ENCODE measurements around the gene RAD51B. TPM values are rescaled to one million over a fixed set of nuclear protein-coding genes. Genes with fewer than 3 reads are reported as not detected.
"Not testable (repeated sequence)": the region's sequence is repeated elsewhere in the genome, so short reads cannot be mapped to it uniquely, and the experiment has no call there.

The RAD51B gene
- total RNA-seq, 5 donors from 2014 or later (not counting 1 experiment from before 2014, with no cell fraction given) = 25.4 to 47.9 (median 30.0) TPM

GRCh38 chr14:68176687-68177086, 357.1 kb downstream of the RAD51B start:
- Mint-ChIP-seq H3K4me3 (no peak overlapping the region), H3K27me3 (no peaks in the 10 kb centered on the region), H3K4me1 (peaks cover 6 to 10% (median 10%) of the 10 kb centered on the region in 3 donors), H3K9me3 (peaks cover 0 to 3% (median 0%) of the 10 kb centered on the region in 3 donors), H3K27ac (no peak overlapping the region), H3K36me3 (peaks cover 12% of the 10 kb centered on the region)
- H3K4me1 ChIP-seq (ENCODE audit: control insufficient read depth in 1 of 2, extremely low read depth in 1 of 2, insufficient read depth in 2 of 2, low read length in 2 of 2) = peaks cover 0 to 3% of the 10 kb centered on the region in 2 experiments
- CTCF ChIA-PET = no interaction called here
- H3K9me3 ChIP-seq = no peaks in the 10 kb centered on the region
- POLR2A ChIA-PET = no interaction called here
- H3K27me3 ChIP-seq (replicated peaks in 1 of 2; ENCODE audit: control insufficient read depth in 2 of 2, extremely low read depth in 1 of 2, insufficient read depth in 2 of 2, low read length in 1 of 2) = no peaks in the 10 kb centered on the region
- WGBS (ENCODE audit: insufficient coverage) = no CpG with 5 or more reads among the region's 1 CpG
- DNase-seq (no peak), ATAC-seq (replicated peaks in 1 of 4) (no peak)
- no peaks in the 10 kb centered on the region for H3K36me3 ChIP-seq (ENCODE audit: control insufficient read depth in 2 of 2, extremely low read depth in 1 of 2, insufficient read depth in 1 of 2, low read length in 1 of 2)
- H3K4me3 ChIP-seq (ENCODE audit: control insufficient read depth in 1 of 2, extremely low read depth in 1 of 2, low read length in 1 of 2) = no peak overlapping the region
- no peak overlapping the region for H3K27ac ChIP-seq (ENCODE audit: low read length)

GRCh38 chr14:68177728-68178127, 358.1 kb downstream of the RAD51B start:
- ChIA-PET POLR2A (no interaction called here), CTCF (no interaction called here)
- H3K36me3 ChIP-seq (ENCODE audit: control insufficient read depth in 2 of 2, extremely low read depth in 1 of 2, insufficient read depth in 1 of 2, low read length in 1 of 2) = no peaks in the 10 kb centered on the region
- peaks cover 0 to 3% (median 0%) of the 10 kb centered on the region in 3 donors for H3K9me3 Mint-ChIP-seq
- H3K27ac Mint-ChIP-seq = no peak overlapping the region
- H3K4me1 Mint-ChIP-seq = peaks cover 15 to 20% (median 20%) of the 10 kb centered on the region in 3 donors
- WGBS (ENCODE audit: insufficient coverage) = 92% methylated on average over 3 of the region's 3 CpGs
- no peaks in the 10 kb centered on the region for H3K27me3 Mint-ChIP-seq
- H3K4me1 ChIP-seq (ENCODE audit: control insufficient read depth in 1 of 2, extremely low read depth in 1 of 2, insufficient read depth in 2 of 2, low read length in 2 of 2) = peaks cover 0 to 14% of the 10 kb centered on the region in 2 experiments
- peaks cover 12% of the 10 kb centered on the region for H3K36me3 Mint-ChIP-seq
- ATAC-seq (replicated peaks in 1 of 4) (no peak), DNase-seq (no peak)
- no peak overlapping the region for H3K4me3 Mint-ChIP-seq
- H3K27ac ChIP-seq (ENCODE audit: low read length) = no peak overlapping the region
- H3K4me3 ChIP-seq (ENCODE audit: control insufficient read depth in 1 of 2, extremely low read depth in 1 of 2, low read length in 1 of 2) = no peak overlapping the region
- H3K27me3 ChIP-seq (replicated peaks in 1 of 2; ENCODE audit: control insufficient read depth in 2 of 2, extremely low read depth in 1 of 2, insufficient read depth in 2 of 2, low read length in 1 of 2) = no peaks in the 10 kb centered on the region
- no peaks in the 10 kb centered on the region for H3K9me3 ChIP-seq

- WGBS (ENCODE audit: insufficient coverage) = no CpG with 5 or more reads among the region's 2 CpGs
These were observed 358.7 kb downstream of the RAD51B start for GRCh38 chr14:68178282-68178681.

GRCh38 chr14:68181519-68182326, 362.1 kb downstream of the RAD51B start:
- 100% methylated on average over 1 of the region's 3 CpGs for WGBS (ENCODE audit: insufficient coverage)
- H3K9me3 ChIP-seq = no peaks in the 10 kb centered on the region
- Mint-ChIP-seq H3K9me3 (no peaks in the 10 kb centered on the region), H3K4me1 (peaks cover 19 to 37% (median 28%) of the 10 kb centered on the region in 3 donors), H3K27ac (no peak overlapping the region), H3K4me3 (no peak overlapping the region), H3K27me3 (no peaks in the 10 kb centered on the region), H3K36me3 (peaks cover 2% of the 10 kb centered on the region)
- CTCF ChIA-PET = no interaction called here
- H3K4me3 ChIP-seq (ENCODE audit: control insufficient read depth in 1 of 2, extremely low read depth in 1 of 2, low read length in 1 of 2) = no peak overlapping the region
- DNase-seq (no peak), ATAC-seq (replicated peaks in 1 of 4) (no peak)
- H3K36me3 ChIP-seq (ENCODE audit: control insufficient read depth in 2 of 2, extremely low read depth in 1 of 2, insufficient read depth in 1 of 2, low read length in 1 of 2) = no peaks in the 10 kb centered on the region
- no peaks in the 10 kb centered on the region for H3K27me3 ChIP-seq (replicated peaks in 1 of 2; ENCODE audit: control insufficient read depth in 2 of 2, extremely low read depth in 1 of 2, insufficient read depth in 2 of 2, low read length in 1 of 2)
- no peak overlapping the region for H3K27ac ChIP-seq (ENCODE audit: low read length)
- peaks cover 7 to 19% of the 10 kb centered on the region in 2 experiments for H3K4me1 ChIP-seq (ENCODE audit: control insufficient read depth in 1 of 2, extremely low read depth in 1 of 2, insufficient read depth in 2 of 2, low read length in 2 of 2)
- POLR2A ChIA-PET = no interaction called here

More at GRCh38 chr14:68178282-68178681, 358.7 kb downstream of the RAD51B start:
- Mint-ChIP-seq H3K4me1 (peaks cover 19 to 25% (median 24%) of the 10 kb centered on the region in 3 donors), H3K9me3 (peaks cover 0 to 3% (median 0%) of the 10 kb centered on the region in 3 donors), H3K4me3 (no peak overlapping the region), H3K27ac (no peak overlapping the region), H3K36me3 (peaks cover 13% of the 10 kb centered on the region), H3K27me3 (no peaks in the 10 kb centered on the region)
- Histone ChIP-seq H3K27ac (ENCODE audit: low read length) (no peak overlapping the region), H3K27me3 (replicated peaks in 1 of 2; ENCODE audit: control insufficient read depth in 2 of 2, extremely low read depth in 1 of 2, insufficient read depth in 2 of 2, low read length in 1 of 2) (no peaks in the 10 kb centered on the region), H3K9me3 (no peaks in the 10 kb centered on the region), H3K36me3 (ENCODE audit: control insufficient read depth in 2 of 2, extremely low read depth in 1 of 2, insufficient read depth in 1 of 2, low read length in 1 of 2) (no peaks in the 10 kb centered on the region), H3K4me1 (ENCODE audit: control insufficient read depth in 1 of 2, extremely low read depth in 1 of 2, insufficient read depth in 2 of 2, low read length in 2 of 2) (peaks cover 3 to 16% of the 10 kb centered on the region in 2 experiments), H3K4me3 (ENCODE audit: control insufficient read depth in 1 of 2, extremely low read depth in 1 of 2, low read length in 1 of 2) (no peak overlapping the region)
- DNase-seq (no peak), ATAC-seq (replicated peaks in 1 of 4) (no peak)
- ChIA-PET POLR2A (no interaction called here), CTCF (no interaction called here)

GRCh38 chr14:68182492-68182891, 362.9 kb downstream of the RAD51B start:
- DNase-seq = peak in 1 of 35 experiments; percentile 6
- H3K27ac ChIP-seq (ENCODE audit: low read length) = no peak overlapping the region

GRCh38 chr14:68186500-68187276, 367.1 kb downstream of the RAD51B start:
- ATAC-seq (replicated peaks in 1 of 4); H3K9me3 Mint-ChIP-seq: not testable (repeated sequence)

More at GRCh38 chr14:68182492-68182891, 362.9 kb downstream of the RAD51B start:
- ChIA-PET CTCF (no interaction called here), POLR2A (interaction anchor here in 1 of 2 donors (0.6 kb wide), 1 partner anchor 1429 kb away, joined by 3 read pairs; no protein-coding TSS in a partner anchor)
- Mint-ChIP-seq H3K4me1 (peaks cover 19 to 37% (median 28%) of the 10 kb centered on the region in 3 donors), H3K9me3 (no peaks in the 10 kb centered on the region), H3K27me3 (no peaks in the 10 kb centered on the region), H3K36me3 (peaks cover 2% of the 10 kb centered on the region), H3K27ac (peak overlapping the region; percentile 46 to 59), H3K4me3 (peak overlapping the region in 1 of 3 donors; percentile 18)
- peaks cover 7 to 19% of the 10 kb centered on the region in 2 experiments for H3K4me1 ChIP-seq (ENCODE audit: control insufficient read depth in 1 of 2, extremely low read depth in 1 of 2, insufficient read depth in 2 of 2, low read length in 2 of 2)
- H3K4me3 ChIP-seq (ENCODE audit: control insufficient read depth in 1 of 2, extremely low read depth in 1 of 2, low read length in 1 of 2) = no peak overlapping the region
- no peaks in the 10 kb centered on the region for H3K27me3 ChIP-seq (replicated peaks in 1 of 2; ENCODE audit: control insufficient read depth in 2 of 2, extremely low read depth in 1 of 2, insufficient read depth in 2 of 2, low read length in 1 of 2)
- ATAC-seq (replicated peaks in 1 of 4) = peak in 2 of 4 experiments; percentile 31 to 38
- H3K36me3 ChIP-seq (ENCODE audit: control insufficient read depth in 2 of 2, extremely low read depth in 1 of 2, insufficient read depth in 1 of 2, low read length in 1 of 2) = no peaks in the 10 kb centered on the region
- 6% methylated on average over 2 of the region's 5 CpGs for WGBS (ENCODE audit: insufficient coverage)
- no peaks in the 10 kb centered on the region for H3K9me3 ChIP-seq

More at GRCh38 chr14:68186500-68187276, 367.1 kb downstream of the RAD51B start:
- H3K27me3 ChIP-seq (replicated peaks in 1 of 2; ENCODE audit: control insufficient read depth in 2 of 2, extremely low read depth in 1 of 2, insufficient read depth in 2 of 2, low read length in 1 of 2); H3K36me3 ChIP-seq (ENCODE audit: control insufficient read depth in 2 of 2, extremely low read depth in 1 of 2, insufficient read depth in 1 of 2, low read length in 1 of 2); H3K36me3 Mint-ChIP-seq; POLR2A ChIA-PET; DNase-seq; H3K9me3 ChIP-seq; H3K27ac ChIP-seq (ENCODE audit: low read length); H3K4me3 ChIP-seq (ENCODE audit: control insufficient read depth in 1 of 2, extremely low read depth in 1 of 2, low read length in 1 of 2); H3K27ac Mint-ChIP-seq; H3K27me3 Mint-ChIP-seq; CTCF ChIA-PET; H3K4me3 Mint-ChIP-seq: not testable (repeated sequence)
- H3K4me1 ChIP-seq (ENCODE audit: control insufficient read depth in 1 of 2, extremely low read depth in 1 of 2, insufficient read depth in 2 of 2, low read length in 2 of 2) = peaks cover 7 to 16% of the 10 kb centered on the region in 2 experiments
- WGBS (ENCODE audit: insufficient coverage) = 80% methylated on average over 1 of the region's 5 CpGs
- peaks cover 13 to 26% (median 18%) of the 10 kb centered on the region in 3 donors for H3K4me1 Mint-ChIP-seq
